ENCODE data around the gene C2orf69. TPM values are rescaled to one million over a fixed set of nuclear protein-coding genes. Genes with fewer than 3 reads are reported as not detected.
"Not testable (repeated sequence)": the region's sequence is repeated elsewhere in the genome, so short reads cannot be mapped to it uniquely, and the experiment has no call there.

Gene C2orf69
- total RNA-seq, 2 experiments from 2014 or later = 18.0 to 18.4 TPM

- no peaks in the 10 kb centered on the region for H3K4me1 Mint-ChIP-seq
- no peaks in the 10 kb centered on the region for H3K36me3 Mint-ChIP-seq (ENCODE audit: low read depth)
- DNase-seq = no peak
- no peak overlapping the region for H3K4me3 Mint-ChIP-seq
- CTCF ChIA-PET = interaction anchor here (1.4 kb wide), 1 partner anchor 14 kb away, joined by 3 read pairs; the partner anchor contains the start of gene C2orf69
- POLR2A ChIA-PET = no interaction called here
- H3K27ac Mint-ChIP-seq = no peak overlapping the region
- no peaks in the 10 kb centered on the region for H3K9me3 Mint-ChIP-seq
- peaks cover 5% of the 10 kb centered on the region for H3K27me3 Mint-ChIP-seq
Observed at GRCh38 chr2:199896617-199897016, 14.5 kb upstream of the C2orf69 start.

DNA sequence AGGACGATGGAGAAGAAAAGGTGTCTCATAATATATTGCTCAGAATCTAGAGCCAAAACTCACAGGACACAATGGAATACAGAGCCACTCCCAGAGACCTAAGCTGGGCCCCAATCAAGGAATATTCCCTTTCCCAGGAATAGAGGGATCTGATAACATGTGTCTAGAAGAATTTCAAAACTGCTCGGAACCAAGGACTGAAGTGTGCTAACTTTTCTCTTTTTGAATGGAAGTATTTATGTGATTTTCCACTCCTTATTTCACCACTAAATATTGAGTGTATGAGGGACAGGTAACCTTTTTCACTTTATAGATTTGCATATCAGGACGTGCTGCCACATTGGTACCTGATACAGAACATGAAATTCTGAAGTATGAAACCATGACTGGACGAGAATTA is 9.2 kb upstream of the C2orf69 start:
- Mint-ChIP-seq H3K9me3 (no peaks in the 10 kb centered on the region), H3K27ac (no peak overlapping the region), H3K4me1 (no peaks in the 10 kb centered on the region), H3K36me3 (ENCODE audit: low read depth) (no peaks in the 10 kb centered on the region), H3K27me3 (peaks cover 4% of the 10 kb centered on the region), H3K4me3 (no peak overlapping the region)
- ChIA-PET POLR2A (no interaction called here), CTCF (interaction anchor here (0.8 kb wide), 1 partner anchor 9 kb away, joined by 3 read pairs; the partner anchor contains the start of gene C2orf69)
- no peak for DNase-seq

DNA sequence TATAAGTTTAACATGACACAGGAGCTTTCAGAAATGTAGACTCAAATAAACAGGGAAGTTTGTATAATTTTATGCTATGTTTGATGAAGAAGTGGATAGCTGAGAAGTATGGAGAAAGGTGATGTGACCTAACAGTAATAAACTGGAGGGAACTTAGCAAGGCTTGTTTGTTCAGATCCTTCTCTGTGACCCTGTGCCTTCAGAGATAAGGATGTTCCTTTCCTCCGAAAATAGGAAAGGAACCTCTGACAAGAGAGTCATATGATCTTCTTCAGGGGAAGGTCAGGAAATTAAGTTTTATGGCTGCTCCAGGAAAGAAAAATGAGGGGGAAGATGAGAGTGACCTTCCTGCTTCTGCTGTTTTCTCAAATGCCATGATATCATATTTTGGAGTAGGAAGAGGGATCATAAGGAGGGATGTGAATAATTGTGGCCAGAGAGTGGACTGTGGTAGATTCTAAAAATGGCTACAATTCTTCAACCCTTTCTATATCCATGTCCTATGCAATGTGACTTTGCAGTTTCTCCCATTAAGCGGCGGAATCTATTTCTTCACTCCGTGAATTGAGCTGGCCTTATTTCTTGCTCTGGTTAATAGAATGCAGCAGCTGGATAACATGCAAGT is 8.5 kb upstream of the C2orf69 start:
- no peaks in the 10 kb centered on the region for H3K36me3 Mint-ChIP-seq (ENCODE audit: low read depth)
- no peaks in the 10 kb centered on the region for H3K4me1 Mint-ChIP-seq
- no peak overlapping the region for H3K27ac Mint-ChIP-seq
- ChIA-PET CTCF (interaction anchor here (0.8 kb wide), 1 partner anchor 8 kb away, joined by 3 read pairs; the partner anchor contains the start of gene C2orf69), POLR2A (no interaction called here)
- DNase-seq = no peak
- peaks cover 4% of the 10 kb centered on the region for H3K27me3 Mint-ChIP-seq
- no peaks in the 10 kb centered on the region for H3K9me3 Mint-ChIP-seq
- no peak overlapping the region for H3K4me3 Mint-ChIP-seq

DNA sequence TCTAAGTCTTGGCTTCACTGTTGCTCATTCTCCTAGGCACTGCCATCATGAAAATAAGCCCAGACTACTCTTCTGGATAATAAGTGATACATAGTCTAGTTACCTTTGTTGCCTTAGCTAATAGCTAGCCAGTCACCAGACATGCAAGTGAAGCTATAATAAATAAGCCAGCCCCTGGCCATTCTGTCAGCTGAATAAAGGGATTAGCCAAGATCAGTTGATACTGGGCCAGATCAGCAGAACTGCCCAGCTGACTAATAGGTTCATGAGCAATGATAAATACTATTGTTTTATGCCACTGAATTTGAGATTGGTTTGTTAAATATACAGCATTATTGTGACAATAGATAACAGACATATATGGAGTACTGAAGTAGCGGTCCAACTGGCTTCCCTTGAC is 8.0 kb upstream of the C2orf69 start:
- no peak for DNase-seq
- Mint-ChIP-seq H3K36me3 (ENCODE audit: low read depth) (peaks cover under 1% of the 10 kb centered on the region), H3K27me3 (peaks cover 4% of the 10 kb centered on the region), H3K4me1 (no peaks in the 10 kb centered on the region), H3K27ac (no peak overlapping the region), H3K4me3 (no peak overlapping the region), H3K9me3 (no peaks in the 10 kb centered on the region)
- POLR2A ChIA-PET = no interaction called here
- CTCF ChIA-PET = no interaction called here

GRCh38 chr2:199907008-199907714 is 3.9 kb upstream of the C2orf69 start:
- peaks cover 10% of the 10 kb centered on the region for H3K4me1 Mint-ChIP-seq
- H3K4me3 Mint-ChIP-seq = no peak overlapping the region
- ChIA-PET POLR2A (interaction anchor here (0.6 kb wide), 1 partner anchor 130 kb away, joined by 3 read pairs; no protein-coding TSS in a partner anchor), CTCF (no interaction called here)
- DNase-seq = no peak
- no peaks in the 10 kb centered on the region for H3K9me3 Mint-ChIP-seq
- no peak overlapping the region for H3K27ac Mint-ChIP-seq
- peaks cover 4% of the 10 kb centered on the region for H3K27me3 Mint-ChIP-seq
- peaks cover 4% of the 10 kb centered on the region for H3K36me3 Mint-ChIP-seq (ENCODE audit: low read depth)

DNA sequence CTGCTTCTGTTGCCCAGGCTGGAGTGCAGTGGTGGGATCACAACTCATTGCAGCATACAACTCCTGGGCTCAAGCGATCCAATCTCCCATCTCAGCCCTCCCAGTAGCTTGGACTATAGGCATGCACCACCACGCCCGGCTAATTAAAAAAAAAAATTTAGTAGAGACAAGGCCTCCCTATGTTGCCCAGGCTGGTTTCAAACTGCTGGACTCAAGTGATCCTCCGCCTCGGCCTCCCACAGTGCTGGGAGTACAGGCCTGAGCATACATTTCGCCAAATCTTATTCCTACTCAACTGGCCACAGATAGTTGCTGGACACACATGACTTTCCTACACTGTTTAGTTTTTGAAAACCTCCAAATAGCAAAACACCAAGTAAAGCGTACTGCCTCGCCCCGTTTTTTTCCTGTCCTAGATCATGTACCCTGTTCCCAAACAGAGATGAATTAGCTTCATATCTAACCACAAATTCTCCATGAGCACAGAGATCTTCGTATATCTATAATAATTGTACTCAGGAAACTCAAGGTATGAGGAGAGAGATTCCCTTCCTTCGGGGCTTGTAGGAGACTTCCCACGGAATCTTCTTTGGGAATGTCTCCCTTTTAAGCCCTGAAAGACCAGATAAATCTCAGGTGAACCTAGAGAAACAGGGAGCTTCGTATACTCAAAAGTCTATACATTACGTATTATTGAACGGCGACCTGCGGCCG is 598 bp upstream of the C2orf69 start:
- Mint-ChIP-seq H3K4me3 (peak overlapping the region; percentile 92), H3K4me1 (peaks cover 26% of the 10 kb centered on the region), H3K9me3 (no peaks in the 10 kb centered on the region), H3K27me3 (peaks cover 4% of the 10 kb centered on the region), H3K27ac (peak overlapping the region; percentile 92), H3K36me3 (ENCODE audit: low read depth) (peaks cover 19% of the 10 kb centered on the region)
- CTCF ChIA-PET = interaction anchor here (1.2 to 1.4 kb wide), 2 partner anchors 9 to 14 kb away, joined by 3 read pairs; no protein-coding TSS in a partner anchor
- DNase-seq = no peak
- POLR2A ChIA-PET = no interaction called here

DNA sequence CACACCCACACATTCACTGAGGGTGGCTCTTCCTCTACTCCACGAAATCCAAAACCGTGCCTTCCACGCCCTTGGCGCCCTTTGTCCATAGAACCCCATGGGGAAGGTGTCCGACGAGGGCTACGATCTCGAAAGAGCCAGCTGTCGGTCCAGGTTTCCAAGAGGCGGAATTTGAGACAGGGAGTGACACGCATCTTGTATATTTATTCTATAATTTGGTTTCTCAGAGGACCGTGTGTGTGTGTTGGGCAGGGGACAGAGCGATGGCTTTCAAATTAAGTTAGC is 726 bp downstream of the C2orf69 start:
- peak overlapping the region; percentile 92 for H3K27ac Mint-ChIP-seq
- no peak for DNase-seq
- H3K36me3 Mint-ChIP-seq (ENCODE audit: low read depth) = peaks cover 32% of the 10 kb centered on the region
- ChIA-PET CTCF (no interaction called here), POLR2A (no interaction called here)
- H3K27me3 Mint-ChIP-seq = no peaks in the 10 kb centered on the region
- H3K4me1 Mint-ChIP-seq = peaks cover 28% of the 10 kb centered on the region
- peak overlapping the region; percentile 92 for H3K4me3 Mint-ChIP-seq
- H3K9me3 Mint-ChIP-seq = peaks cover 8% of the 10 kb centered on the region

GRCh38 chr2:199912553-199913114 is 1.5 kb downstream of the C2orf69 start:
- peaks cover 28% of the 10 kb centered on the region for H3K4me1 Mint-ChIP-seq
- H3K4me3 Mint-ChIP-seq = peak overlapping the region; percentile 92
- peaks cover 40% of the 10 kb centered on the region for H3K36me3 Mint-ChIP-seq (ENCODE audit: low read depth)
- peak overlapping the region; percentile 73 for H3K27ac Mint-ChIP-seq
- H3K27me3 Mint-ChIP-seq, CTCF ChIA-PET, DNase-seq, POLR2A ChIA-PET: not testable (repeated sequence)
- peaks cover 16% of the 10 kb centered on the region for H3K9me3 Mint-ChIP-seq

DNA sequence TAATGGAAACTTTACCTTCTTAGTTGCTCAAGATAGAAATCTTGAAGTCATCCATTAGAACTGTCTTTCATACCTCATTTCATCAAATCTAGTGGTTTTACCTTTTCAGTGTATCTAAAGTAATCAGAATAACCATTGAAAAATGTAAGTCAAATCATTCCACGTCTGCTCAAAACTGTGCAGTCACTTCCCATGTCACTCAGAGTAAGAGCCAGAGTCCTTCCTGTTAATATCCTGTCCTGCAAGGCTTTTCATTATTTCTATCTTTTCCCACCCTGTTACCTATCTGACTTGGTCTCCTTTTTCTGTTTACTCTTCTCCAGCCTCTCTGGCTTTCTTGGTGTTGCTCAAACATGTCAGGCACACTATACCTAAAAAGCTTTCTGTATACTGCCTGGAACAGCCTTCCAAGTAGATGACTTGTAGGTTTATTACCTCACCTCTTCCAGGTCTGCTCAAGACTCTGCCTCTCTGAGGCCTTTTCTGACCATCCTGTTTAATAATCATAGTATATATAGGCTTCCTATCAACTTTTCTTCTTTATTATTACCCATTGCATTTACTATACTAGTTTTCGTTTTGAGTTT is 3.4 kb downstream of the C2orf69 start:
- no peak overlapping the region for H3K27ac Mint-ChIP-seq
- no peak for DNase-seq
- POLR2A ChIA-PET = no interaction called here
- peaks cover 28% of the 10 kb centered on the region for H3K4me1 Mint-ChIP-seq
- CTCF ChIA-PET = no interaction called here
- peaks cover 53% of the 10 kb centered on the region for H3K36me3 Mint-ChIP-seq (ENCODE audit: low read depth)
- H3K4me3 Mint-ChIP-seq = no peak overlapping the region
- peaks cover 17% of the 10 kb centered on the region for H3K9me3 Mint-ChIP-seq
- no peaks in the 10 kb centered on the region for H3K27me3 Mint-ChIP-seq

DNA sequence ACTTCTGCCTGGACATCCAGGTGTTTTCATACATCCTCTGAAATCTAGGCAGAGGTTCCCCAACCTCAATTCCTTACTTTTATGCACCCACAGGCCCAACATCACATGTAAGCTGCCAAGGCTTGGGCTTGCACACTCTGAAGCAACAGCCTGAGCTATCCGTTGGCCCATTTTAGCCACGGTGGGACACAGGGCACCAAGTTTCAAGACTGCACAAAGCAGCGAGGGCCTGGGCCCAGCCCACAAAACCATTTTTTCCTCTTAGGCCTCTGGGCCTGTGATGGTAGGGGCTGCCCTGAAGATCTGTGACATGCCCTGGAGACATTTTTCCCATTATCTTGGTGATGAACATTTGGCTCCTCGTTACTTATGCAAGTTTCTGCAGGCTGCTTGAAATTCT is 5.9 kb downstream of the C2orf69 start:
- DNase-seq = no peak
- peaks cover 17% of the 10 kb centered on the region for H3K9me3 Mint-ChIP-seq
- H3K27ac Mint-ChIP-seq = no peak overlapping the region
- POLR2A ChIA-PET = no interaction called here
- CTCF ChIA-PET = no interaction called here
- no peak overlapping the region for H3K4me3 Mint-ChIP-seq
- H3K4me1 Mint-ChIP-seq = peaks cover 19% of the 10 kb centered on the region
- no peaks in the 10 kb centered on the region for H3K27me3 Mint-ChIP-seq
- peaks cover 62% of the 10 kb centered on the region for H3K36me3 Mint-ChIP-seq (ENCODE audit: low read depth)

- Mint-ChIP-seq H3K4me1 (peaks cover 6% of the 10 kb centered on the region), H3K27ac (no peak overlapping the region), H3K36me3 (ENCODE audit: low read depth) (peaks cover 44% of the 10 kb centered on the region), H3K27me3 (no peaks in the 10 kb centered on the region), H3K9me3 (no peaks in the 10 kb centered on the region), H3K4me3 (no peak overlapping the region)
- POLR2A ChIA-PET = no interaction called here
- CTCF ChIA-PET = no interaction called here
- DNase-seq = no peak
Observed at GRCh38 chr2:199922856-199923255, 11.8 kb downstream of the C2orf69 start.

DNA sequence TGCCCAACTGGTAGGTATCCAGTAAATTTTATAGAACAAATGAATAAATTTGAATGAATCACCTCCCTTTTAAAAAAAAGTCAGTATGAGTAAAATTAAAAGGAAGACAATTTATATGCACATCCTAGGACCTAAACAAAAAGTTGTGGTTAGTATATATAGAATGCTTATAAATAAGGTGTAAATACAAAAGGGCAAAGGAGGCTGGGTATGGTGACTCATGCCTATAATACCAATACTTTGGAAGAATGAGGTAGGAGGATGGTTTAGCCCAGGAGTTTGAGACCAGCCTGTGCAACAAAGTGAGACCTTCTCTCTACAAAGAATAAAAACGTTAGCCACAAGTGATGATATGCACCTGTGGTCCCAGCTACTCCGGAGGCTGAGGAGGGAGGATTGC is 12.8 kb downstream of the C2orf69 start:
- CTCF ChIA-PET = no interaction called here
- Mint-ChIP-seq H3K27me3 (no peaks in the 10 kb centered on the region), H3K36me3 (ENCODE audit: low read depth) (peaks cover 44% of the 10 kb centered on the region), H3K9me3 (no peaks in the 10 kb centered on the region), H3K4me3 (no peak overlapping the region), H3K27ac (no peak overlapping the region), H3K4me1 (peaks cover 8% of the 10 kb centered on the region)
- POLR2A ChIA-PET = no interaction called here
- DNase-seq = no peak

DNA sequence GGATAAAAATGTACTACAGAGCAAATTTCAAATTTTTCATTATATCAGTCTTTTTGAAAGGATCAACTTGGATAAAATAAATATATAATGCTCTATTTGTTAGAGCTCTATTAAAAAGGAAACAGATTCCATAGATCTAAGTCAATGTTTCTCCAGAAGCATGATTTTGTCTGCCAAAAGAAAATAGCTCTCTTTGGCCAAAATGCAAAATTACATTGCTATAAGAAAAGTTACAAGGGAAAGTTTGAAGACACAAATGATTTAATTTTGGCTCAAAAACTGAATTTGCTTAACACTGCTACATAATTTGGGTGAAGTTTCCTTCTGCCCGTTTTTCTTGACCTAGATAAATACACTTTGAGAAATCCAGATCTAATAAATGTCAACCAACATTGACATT is 15.7 kb downstream of the C2orf69 start:
- peaks cover 7% of the 10 kb centered on the region for H3K4me1 Mint-ChIP-seq
- peaks cover 41% of the 10 kb centered on the region for H3K36me3 Mint-ChIP-seq (ENCODE audit: low read depth)
- no peaks in the 10 kb centered on the region for H3K27me3 Mint-ChIP-seq
- DNase-seq = no peak
- ChIA-PET POLR2A (no interaction called here), CTCF (interaction anchor here (0.6 kb wide), 1 partner anchor 54 kb away, joined by 4 read pairs; no protein-coding TSS in a partner anchor)
- H3K9me3 Mint-ChIP-seq = no peaks in the 10 kb centered on the region
- H3K27ac Mint-ChIP-seq = no peak overlapping the region
- no peak overlapping the region for H3K4me3 Mint-ChIP-seq

Measured in activated CD4-positive, alpha-beta T cell treated with anti-CD3 and anti-CD28 coated beads, Interleukin-2, amount 10 ng/mL, durations not matched to agents 7 days and 5 days (primary cell).